ENCODE data around the gene TAF6. TPM values are rescaled to one million over a fixed set of nuclear protein-coding genes. Genes with fewer than 3 reads are reported as not detected.

The TAF6 gene
- polyA plus RNA-seq, result 10 to 100 TPM; 16.3 to 30.9 (median 27.1) TPM

DNA sequence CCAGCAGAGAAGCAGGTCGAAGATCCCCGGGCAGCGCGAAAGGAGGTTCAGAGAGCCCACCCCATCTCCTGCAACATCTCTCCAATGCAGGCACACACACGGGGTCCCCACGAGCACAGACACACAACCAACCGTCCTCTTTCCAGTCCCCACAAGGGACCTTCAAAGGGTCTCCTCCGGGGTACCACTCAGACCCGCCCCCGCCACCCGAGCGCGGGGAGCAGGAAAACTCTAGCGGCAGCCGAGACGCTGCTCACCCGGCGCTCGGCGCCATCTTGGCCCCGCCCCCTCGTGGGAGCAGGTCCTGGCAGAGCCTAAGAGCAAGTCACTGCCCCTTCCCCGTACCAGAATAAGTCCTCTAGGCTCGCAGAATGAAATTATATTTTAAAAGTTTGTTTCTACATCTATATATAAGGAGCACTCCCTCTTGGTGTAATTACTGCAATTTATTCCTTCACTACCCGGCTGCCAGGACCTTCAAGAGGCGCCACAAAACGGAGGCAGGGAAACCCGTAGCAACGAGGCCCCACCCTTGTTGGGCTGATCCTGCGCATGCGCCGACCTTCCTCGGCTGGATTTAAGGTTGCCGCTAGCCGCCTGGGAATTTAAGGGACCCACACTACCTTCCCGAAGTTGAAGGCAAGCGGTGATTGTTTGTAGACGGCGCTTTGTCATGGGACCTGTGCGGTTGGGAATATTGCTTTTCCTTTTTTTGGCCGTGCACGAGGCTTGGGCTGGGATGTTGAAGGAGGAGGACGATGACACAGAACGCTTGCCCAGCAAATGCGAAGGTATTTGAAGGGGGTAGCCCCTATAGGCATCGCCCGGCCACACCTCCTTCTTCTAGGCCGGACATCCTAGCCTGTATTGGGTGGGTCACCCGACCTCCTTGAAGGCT, at the start of gene TAF6, which contains the start of gene CNPY4:
Gene TAF6 (minus strand): TSS at position 287 of the 898 bp plus-strand sequence. CDS start 5,149 bp downstream, outside the sequence.
Gene CNPY4 (plus strand): TSS at position 563 of the 898 bp plus-strand sequence. CDS start 111 bp downstream, at position 674.
- H3K27ac ChIP-seq (ENCODE audit: low read depth, low read length), result no peak within 1 kb of the TSS
- 0 to 1% (median 0%) methylated on average over 49 of the region's 49 CpGs for WGBS, 3 donors

DNA sequence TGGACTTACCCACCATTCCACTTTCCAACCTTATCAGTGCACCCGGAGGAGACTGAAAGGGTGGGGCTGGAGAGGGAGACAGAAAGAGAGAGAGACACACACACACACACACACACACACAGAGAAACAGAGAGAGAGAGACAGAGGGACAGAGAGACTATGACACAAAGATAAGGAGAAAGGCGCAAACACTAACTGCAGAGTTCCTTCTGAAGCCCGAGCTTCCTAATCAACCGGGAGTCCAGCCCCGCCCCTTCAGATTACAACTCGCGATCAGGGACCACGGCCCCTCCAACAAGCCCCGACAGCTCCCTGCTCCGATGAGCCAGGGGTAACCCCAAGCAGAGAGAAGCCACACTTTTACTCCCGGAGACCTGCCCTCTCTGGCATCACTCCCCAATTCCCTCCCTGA, 48.8 kb upstream of the TAF6 start:
- H3K27ac ChIP-seq (ENCODE audit: low read depth, low read length), result no peak overlapping the region
- WGBS, 3 donors, result 3 to 4% (median 3%) methylated on average over 11 of the region's 11 CpGs

DNA sequence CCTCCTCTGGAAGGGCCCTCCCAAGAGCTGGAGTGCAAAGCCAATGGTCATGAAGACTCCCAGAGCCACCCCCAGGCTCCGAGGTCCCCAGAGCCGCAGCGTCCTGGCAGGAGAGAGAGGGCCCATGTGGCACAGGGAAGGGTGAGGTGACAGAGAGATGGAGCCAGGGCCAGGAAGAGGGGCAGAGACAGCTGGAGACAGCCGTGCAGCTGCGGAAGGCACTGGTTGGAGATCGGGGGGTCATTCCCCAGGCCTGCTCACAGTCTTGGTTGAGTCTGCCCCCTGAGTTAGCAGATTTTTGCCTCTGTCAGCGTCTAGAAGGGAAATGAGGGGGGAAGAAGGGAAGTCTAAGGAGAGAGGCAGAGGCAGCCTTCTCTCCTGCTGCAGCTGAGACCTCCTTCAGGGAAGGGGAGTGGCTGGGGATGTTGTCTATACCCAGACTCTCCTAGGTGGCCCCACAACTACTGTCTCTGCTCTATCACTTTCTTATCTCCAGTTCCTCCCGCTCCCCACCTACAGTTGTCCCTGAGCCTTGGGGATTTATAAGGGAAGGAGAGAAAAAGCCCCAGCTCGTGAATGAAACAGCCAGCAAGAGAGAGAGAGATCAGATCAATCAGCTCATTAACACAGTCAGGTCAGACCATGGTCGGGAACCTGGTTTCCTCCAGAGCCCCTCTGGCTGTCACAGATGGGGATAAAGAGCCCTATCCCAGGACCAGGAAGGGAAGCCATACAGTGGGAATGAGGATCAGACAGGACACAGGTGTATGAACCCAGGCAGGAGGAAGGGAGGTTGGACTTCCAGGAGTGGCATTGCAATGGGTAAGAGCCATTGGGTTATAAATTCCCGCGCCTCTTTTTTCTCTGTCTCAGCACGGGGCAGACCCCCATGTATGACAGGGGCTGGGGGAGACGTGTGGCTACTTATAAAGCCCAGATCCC, 48.1 kb upstream of the TAF6 start:
- no peak overlapping the region for H3K27ac ChIP-seq (ENCODE audit: low read depth, low read length)

DNA sequence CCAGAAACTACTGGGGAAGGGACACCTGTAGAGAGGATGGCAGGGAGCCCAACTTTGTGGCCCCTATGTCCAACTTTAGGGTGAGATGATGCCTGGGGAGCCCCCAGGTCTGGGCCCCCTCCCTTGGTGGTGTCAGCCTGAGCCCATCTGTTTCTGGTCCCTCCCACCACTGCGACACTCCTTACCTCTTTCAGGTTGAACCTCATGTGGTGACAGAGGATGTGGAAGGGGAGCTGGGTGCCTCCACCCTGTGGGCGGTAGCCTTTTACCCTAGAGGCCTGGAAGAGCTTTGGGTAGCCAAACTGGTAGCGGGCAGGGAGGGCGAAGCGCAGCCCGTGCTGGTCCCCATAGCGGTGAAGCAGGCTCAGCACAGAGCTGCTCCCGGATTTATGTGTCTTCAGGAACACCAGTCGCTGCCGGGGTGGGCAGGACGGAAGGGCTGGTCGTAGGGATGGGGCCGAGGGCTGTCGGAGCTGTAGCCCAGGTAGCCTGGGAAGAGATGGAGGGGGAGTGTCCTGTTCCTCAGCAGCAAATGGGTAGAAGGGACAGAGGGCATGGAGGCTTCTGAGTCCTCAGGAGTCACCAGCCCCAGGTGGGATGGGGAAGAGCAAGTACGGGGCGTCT, 47.3 kb upstream of the TAF6 start:
- 54 to 84% (median 81%) methylated on average over 16 of the region's 16 CpGs for WGBS, 3 donors
- H3K27ac ChIP-seq (ENCODE audit: low read depth, low read length), result no peak overlapping the region

More for the DNA sequence above, 48.1 kb upstream of the TAF6 start:
- WGBS, 3 donors, result 31 to 44% (median 32%) methylated on average over 13 to 14 of the region's 14 CpGs

DNA sequence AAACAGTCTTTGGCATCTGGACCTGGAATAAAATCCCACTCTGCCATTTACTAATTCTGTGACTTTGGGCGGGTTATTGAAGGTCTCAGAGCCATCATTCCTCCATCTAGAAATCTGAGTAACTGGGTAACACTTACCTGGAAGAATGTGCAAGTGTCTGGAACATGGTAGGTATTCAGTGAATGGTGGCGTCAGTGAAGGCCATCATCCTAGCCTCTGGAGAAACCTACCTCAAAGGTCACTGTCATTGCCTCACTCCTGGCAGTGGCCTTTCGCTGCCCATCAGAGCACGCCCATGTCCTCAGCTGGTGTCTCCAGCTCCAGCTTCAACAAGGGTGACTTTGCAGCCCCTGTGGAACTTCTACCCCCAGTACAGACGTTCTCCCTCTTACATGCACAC, 44.7 kb upstream of the TAF6 start:
- no peak overlapping the region for H3K27ac ChIP-seq (ENCODE audit: low read depth, low read length)
- WGBS, 3 donors, result 84 to 94% (median 92%) methylated on average over 5 of the region's 5 CpGs

DNA sequence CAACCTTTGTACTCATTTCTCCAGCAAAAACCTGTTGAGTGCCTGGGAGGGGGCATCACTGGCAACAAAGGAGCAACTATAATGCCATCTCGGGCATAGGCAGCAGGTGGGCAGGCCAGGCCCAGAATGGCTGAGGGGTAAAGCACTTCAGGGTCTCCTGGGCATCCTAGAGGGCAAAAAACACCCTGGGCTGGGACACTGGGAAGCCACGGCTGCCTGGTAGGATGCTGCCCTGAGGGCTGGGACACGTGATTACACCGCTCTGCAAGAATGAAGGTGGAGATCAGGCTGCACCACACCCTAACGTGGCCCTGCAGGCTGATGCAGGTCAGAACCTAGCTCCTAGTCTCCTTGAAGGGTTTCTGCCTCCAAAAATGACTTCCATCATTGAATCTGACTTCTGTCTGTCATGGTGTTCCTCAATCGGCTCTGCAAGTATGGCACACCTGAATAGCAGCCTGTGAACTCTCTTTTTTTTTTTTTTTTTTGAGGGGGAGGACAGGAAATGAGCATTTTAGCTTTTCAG, 43.9 kb upstream of the TAF6 start:
- 69 to 76% (median 73%) methylated on average over 6 of the region's 6 CpGs for WGBS, 3 donors
- no peak overlapping the region for H3K27ac ChIP-seq (ENCODE audit: low read depth, low read length)

DNA sequence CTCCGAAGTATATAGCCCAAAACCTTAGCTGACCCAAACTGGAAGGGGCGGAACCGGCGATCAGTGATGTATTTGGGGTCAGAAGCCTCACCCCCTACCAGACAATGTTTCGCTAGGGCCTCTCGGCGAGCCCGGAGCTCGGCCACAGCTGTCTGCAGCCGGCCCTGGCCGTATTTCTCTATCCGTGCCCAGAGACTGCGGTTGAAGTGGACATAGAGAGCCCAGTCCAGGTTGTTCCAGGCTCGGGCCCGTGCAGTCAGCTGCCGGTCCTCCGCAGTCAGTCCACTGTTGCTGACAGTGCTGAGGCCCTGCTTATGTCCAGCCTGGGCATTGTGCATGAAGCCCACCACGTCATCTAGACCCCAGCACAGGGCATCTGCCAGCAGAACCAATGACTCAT, 40.9 kb upstream of the TAF6 start:
- no peak overlapping the region for H3K27ac ChIP-seq (ENCODE audit: low read depth, low read length)
- 92 to 94% (median 94%) methylated on average over 18 of the region's 18 CpGs for WGBS, 3 donors

DNA sequence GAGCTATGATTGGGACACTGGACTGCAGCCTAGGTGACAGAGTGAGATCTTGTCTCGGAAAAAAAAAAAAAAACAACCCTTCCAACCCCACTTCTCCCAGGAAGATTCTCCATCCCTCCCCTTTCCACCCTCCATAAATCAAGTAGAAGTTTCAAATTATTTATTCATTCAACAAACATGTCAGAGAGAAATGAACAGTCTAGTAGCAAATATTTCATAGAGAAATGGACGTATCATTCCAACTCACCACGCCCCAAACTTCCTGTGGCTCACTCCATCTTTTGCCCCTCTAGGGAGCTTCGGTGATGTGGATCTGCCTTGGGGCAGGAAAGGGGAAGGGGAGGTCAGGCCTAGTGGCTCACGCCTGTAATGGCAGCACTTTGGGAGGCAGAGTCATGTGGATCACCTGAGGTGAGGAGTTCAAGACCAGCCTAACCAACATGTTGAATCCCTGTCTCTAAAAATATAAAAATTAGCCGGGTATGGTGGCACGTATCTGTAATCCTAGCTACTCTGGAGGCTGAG, 40.0 kb upstream of the TAF6 start:
- WGBS, 3 donors, result 54 to 66% (median 58%) methylated on average over 7 of the region's 7 CpGs
- H3K27ac ChIP-seq (ENCODE audit: low read depth, low read length), result no peak overlapping the region

DNA sequence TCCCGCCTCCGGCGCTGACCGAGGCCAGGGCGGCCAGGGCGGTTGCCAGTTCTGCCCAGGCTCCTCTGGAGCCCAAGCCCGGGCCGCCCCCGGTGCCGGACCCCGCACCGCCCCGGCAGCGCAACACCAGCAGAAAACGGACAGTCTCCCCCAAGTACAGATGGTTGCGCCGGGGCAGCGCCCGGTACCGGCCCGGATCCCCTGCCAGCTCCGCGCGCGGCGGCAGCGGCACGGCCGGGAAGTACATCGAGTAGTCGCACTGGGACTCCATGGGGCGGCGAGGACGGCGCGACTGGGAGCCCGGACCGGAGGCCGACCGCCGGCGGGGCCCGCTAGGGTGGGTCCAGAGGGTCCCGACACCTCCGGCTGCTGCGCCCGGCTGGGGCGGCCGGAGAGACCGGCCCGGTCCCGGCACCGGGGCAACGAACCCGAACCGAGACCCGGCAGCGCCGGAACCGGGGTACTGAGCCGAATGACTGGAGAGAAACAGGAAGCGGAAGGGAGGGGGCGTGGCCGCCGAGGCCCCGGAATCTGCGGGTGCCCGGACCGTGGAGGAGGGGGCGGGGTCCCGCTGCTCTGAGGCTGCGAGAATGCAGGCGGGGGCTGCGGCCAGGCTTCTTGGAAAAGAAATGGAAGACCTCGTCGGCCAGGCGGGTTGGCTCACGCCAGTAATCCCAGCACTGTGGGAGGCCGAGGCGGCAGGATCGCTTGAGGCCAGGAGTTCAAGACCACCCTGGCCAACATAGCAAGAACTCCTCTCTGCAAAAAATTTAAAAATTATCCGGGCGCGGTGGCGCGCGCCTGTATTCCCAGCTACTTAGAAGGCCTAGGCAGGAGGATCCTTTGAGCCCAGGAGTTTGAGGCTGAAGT, 39.3 kb upstream of the TAF6 start, which contains the start of gene TRAPPC14:
Gene TRAPPC14 (minus strand): TSS at position 495 of the 870 bp plus-strand sequence. CDS start 224 bp downstream, at position 271.
- WGBS, 3 donors, result 0 to 1% (median 1%) methylated on average over 74 to 87 of the region's 87 CpGs
- H3K27ac ChIP-seq (ENCODE audit: low read depth, low read length), result peak within 1 kb of the TSS; percentile 65

DNA sequence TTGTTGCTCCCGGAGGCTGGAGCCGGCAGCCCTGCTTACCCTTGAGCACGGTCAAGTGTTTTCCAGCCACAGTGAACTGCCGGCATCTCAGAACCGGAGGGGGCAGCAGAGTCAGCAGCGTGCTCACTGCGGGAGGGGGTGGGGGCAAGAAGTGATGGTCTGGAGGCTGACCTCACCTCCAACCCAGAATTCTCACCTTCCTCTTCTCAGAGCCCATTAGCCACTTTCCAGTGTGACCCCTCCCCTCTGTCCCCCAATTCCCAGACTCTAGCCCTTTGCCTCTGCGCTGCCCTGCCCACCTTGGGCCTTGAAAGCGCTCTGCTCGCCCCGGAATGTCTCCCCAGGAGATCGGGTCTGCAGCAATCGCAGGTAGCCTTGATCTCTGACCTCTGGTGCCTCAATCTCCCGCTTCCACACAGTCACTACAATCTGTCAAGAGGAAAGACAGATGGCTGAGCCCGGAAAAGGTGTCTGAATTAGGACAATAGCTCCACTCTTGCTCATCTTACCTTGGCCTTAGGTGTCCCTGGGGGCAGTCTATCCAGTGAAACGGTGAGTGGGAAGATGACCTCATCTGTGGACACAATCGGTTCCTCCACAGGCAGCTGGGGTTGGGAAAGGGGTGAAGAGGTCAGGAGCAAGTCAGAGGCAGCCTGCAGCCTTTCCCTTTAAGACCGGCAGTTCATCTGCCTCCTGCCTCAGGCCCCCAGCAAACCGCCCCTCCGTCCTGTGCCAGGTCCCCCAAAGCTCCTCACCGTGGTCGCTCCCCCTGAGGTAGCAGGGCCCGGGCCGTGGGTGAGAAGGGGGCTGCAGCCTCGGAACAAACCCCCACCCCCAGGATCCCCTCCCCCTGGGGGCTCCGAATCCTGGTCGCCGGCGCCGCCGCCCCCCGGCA, 38.4 kb upstream of the TAF6 start:
- 16 to 30% (median 26%) methylated on average over 25 to 32 of the region's 32 CpGs for WGBS, 3 donors

DNA sequence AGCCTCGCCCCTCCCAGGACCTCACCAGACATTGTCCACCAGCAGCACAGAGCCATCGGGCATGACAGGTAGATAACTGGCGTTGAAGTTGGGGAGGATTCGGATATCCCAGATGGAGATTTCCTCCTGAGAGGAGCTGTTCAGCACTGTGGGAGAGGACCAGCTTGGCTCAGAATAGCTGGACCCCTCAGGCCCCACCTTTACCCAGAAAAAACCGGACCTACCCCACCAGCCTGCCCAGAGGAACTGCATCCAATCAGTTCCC, 37.8 kb upstream of the TAF6 start:
- no peak overlapping the region for H3K27ac ChIP-seq (ENCODE audit: low read depth, low read length)
- WGBS, 3 donors, result 66 to 76% (median 73%) methylated on average over 5 of the region's 5 CpGs

More for the DNA sequence above, 38.4 kb upstream of the TAF6 start:
- H3K27ac ChIP-seq (ENCODE audit: low read depth, low read length), result peak overlapping the region; percentile 18

DNA sequence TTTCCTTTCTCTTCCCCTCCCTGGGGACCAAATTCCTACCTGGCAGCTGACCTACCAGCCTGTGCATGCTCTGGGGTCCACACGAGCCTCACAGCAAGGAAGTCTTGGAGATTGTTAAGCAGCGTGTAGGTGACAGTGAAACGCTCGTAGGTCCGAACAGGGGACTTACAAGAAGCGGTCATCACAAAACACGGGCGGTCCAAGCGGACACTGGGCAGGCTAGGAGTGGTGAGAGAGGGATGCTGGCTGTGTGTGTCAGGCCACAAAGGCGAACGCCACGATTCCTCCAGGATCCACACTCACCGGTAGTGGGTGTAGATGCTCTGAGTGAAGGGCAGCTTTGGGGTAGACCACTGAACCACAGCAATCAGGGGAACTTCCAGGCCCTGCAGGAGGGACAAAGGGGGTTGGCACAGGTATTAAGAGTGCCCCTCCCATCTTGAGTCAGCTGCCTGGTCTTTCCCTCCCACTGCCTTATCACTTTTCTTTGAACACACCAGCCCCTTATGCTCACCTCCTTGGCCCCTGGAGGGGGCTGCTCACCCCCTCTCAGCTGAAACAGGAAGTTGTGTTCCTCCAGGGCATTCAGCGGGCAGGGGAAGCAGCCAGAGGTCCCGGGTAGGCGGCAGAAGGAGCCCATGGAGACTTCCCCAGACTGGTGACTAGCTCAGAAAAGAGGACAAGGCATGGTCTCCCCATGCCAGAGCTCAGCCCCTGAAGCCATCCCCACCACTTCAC, 37.3 kb upstream of the TAF6 start:
- H3K27ac ChIP-seq (ENCODE audit: low read depth, low read length), result no peak overlapping the region
- WGBS, 3 donors, result 68 to 83% (median 75%) methylated on average over 16 of the region's 16 CpGs

DNA sequence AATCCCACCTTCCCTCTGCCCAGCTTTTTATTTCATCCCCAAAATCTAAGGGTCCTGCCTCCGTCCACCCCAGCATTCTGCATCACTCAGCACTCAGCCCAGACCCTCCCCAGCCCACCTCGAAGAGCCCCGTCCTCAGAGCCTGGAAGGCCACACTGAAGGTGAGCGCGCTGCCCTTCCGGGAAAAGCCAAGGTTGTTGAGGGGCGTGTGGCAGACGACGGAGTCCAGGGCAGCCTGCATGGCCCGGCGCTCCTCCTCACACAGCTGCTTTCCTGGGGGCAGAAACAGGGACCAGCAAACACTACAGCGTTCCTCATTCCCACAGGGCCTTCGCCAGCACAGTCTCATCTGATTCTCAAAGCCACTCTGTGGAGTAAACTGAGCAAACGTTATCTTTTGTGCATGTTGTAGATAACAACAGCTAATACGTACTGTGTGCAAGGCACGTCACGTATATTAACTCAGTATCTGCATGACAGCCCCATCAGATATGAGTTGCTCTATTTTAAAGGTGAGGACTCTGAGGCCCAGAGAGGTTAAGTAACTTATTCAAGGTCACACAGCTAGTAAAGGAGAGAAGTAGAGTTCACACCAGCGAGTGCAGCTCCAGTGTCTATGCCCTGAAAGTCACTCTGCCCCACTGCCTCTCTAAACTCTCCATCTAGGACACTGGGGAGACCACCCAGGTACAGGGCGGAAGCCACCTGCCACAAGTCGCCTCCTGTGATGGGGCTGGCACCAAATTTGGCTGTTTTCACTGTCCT, 36.6 kb upstream of the TAF6 start:
- H3K27ac ChIP-seq (ENCODE audit: low read depth, low read length), result no peak overlapping the region
- WGBS, 3 donors, result 76 to 89% (median 86%) methylated on average over 20 of the region's 20 CpGs

DNA sequence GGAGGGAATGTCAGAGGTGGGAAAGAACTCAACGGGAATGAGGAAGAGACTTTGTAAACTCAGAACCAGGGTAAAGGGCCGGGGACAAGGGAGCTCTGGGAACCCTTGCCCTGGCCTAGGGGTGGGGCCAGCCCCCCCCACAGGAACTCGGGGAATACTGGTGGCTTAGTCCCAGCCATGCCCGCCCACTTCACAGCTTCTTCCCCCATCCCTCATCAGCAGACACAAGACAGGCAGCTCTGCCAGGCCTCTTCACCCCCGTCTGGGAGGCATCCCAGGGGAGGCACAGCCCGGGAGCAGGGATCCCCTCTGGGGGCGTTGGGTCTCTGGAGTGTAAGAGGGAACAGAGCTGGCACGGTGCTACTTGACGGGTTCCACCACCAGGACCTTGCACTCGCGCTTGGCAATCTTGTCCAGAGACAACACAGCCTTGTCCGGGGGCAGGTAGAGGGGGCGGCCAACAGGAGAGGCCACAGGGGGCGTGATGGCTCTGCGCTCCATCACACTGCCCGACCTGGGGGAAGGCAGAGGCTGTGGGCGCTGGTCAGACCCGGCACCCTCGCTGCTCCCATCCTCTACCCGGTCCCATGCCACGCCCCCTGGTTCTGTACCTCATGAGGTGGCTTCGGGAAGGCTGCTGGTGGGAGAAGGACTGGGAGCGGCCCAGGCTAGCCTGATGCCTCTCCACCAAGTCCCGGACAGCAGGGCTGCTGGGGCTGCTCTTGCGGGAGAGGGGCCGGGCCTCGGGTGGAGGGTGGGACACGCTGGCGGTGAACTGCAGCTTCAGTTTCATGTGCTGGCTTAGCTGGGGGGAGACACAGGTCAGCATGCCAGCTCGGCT, 35.7 kb upstream of the TAF6 start:
- WGBS, 3 donors, result 75% methylated on average over 29 to 30 of the region's 30 CpGs
- no peak overlapping the region for H3K27ac ChIP-seq (ENCODE audit: low read depth, low read length)

Data from adipose tissue (tissue), 3 donors.